Measurements from ENCODE around the gene PGAP6.

DNA sequence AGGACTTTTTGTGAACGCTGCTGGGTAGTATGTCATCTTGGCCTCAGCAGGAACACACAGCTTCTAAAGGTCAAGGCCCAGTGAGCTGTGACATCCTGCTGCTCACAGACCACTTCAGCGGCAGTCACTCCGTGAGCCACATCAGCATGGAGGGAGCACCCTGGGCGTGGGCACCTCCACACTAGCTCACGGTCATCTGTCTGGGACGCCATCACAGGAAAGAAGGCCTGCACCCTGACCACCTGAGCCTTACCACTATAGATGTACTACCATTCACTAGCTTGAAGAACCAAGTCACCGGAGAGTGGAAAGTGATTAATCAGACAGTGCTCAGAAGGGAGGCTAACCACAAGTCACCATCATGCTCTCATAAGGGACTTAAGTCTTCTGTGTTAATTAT lies 32.6 kb downstream of the PGAP6 start:
- TF ChIP-seq FOXA1 (IDR thresholded peaks at IDR 0.05) (no peak), HDGF (IDR thresholded peaks at IDR 0.05; ENCODE audit: borderline replicate concordance) (no peak), LEF1 (IDR thresholded peaks at IDR 0.05; ENCODE audit: borderline replicate concordance) (no peak)
